Liver (tissue), 9 donors: ENCODE data around the gene PODXL2. TPM values are rescaled to one million over a fixed set of nuclear protein-coding genes. Genes with fewer than 3 reads are reported as not detected.

Experiments
- DNase-seq: peaks from one replicate; pipeline ENCODE4 v3.0.0-alpha.2; 2017; ENCODE audit warnings: low spot score
- H3K27ac ChIP-seq, 2 donors: one replicate each; pipeline ENCODE4 v1.7.0; 2013; ENCODE audit warnings: inconsistent platforms in 2 of 2, low read length in 2 of 2, control low read depth in 1 of 2, low read depth in 1 of 2, mild to moderate bottlenecking in 1 of 2
- H3K27me3 ChIP-seq, 4 donors: one replicate each; pipeline versions ENCODE4 v1.6.1 to v1.7.0; 2013; ENCODE audit warnings: low read length in 3 of 4, inconsistent platforms in 1 of 4, mild to moderate bottlenecking in 1 of 4, moderate library complexity in 1 of 4; ENCODE audit not compliant: control insufficient read depth in 4 of 4, insufficient read depth in 4 of 4
- H3K36me3 ChIP-seq, 4 donors: one replicate each; pipeline versions ENCODE4 v1.6.1 to v1.7.0; 2013; ENCODE audit warnings: low read length in 3 of 4, mild to moderate bottlenecking in 3 of 4, low read depth in 1 of 4, moderate library complexity in 1 of 4; ENCODE audit not compliant: control insufficient read depth in 4 of 4, insufficient read depth in 3 of 4
- H3K4me1 ChIP-seq, 4 donors: one replicate each; pipeline versions ENCODE4 v1.6.1 to v1.7.0; 2013; ENCODE audit warnings: low read length in 3 of 4, mild to moderate bottlenecking in 3 of 4, moderate library complexity in 1 of 4; ENCODE audit not compliant: control insufficient read depth in 4 of 4, insufficient read depth in 4 of 4
- H3K4me3 ChIP-seq, 3 donors: one replicate each; pipeline versions ENCODE4 v1.6.1 to v1.7.0; 2013; ENCODE audit warnings: low read length in 3 of 3, control low read depth in 1 of 3, low read depth in 1 of 3, mild to moderate bottlenecking in 1 of 3
- H3K9ac ChIP-seq, 2 donors: one replicate each; pipeline ENCODE4 v1.7.0; 2013; ENCODE audit warnings: low read length in 2 of 2, mild to moderate bottlenecking in 2 of 2, moderate library complexity in 2 of 2, control low read depth in 1 of 2, low read depth in 1 of 2
- H3K9me3 ChIP-seq, 4 donors: one replicate each; pipeline versions ENCODE4 v1.6.1 to v1.7.0; 2013; ENCODE audit warnings: low read length in 3 of 4; ENCODE audit not compliant: control insufficient read depth in 4 of 4
- EGR1 ChIP-seq, 2 donors: IDR thresholded peaks; 2 replicates each; pipeline ENCODE4 v1.6.1; 2016 to 2018; ENCODE audit warnings: antibody characterized with exemption in 2 of 2, low read depth in 2 of 2
- FOXA1 ChIP-seq: IDR thresholded peaks from 2 replicates; pipeline ENCODE4 v1.6.1; 2016; ENCODE audit warnings: antibody characterized with exemption
- FOXA2 ChIP-seq: IDR thresholded peaks from 2 replicates; pipeline ENCODE4 v1.6.1; 2016; ENCODE audit warnings: antibody characterized with exemption
- GABPA ChIP-seq, 2 donors: IDR thresholded peaks in 1 of 2; conservative IDR thresholded peaks in 1 of 2; 2 replicates each; pipeline ENCODE4 v1.6.1; 2016; ENCODE audit warnings: antibody characterized with exemption in 2 of 2, mild to moderate bottlenecking in 1 of 2, moderate library complexity in 1 of 2
- HNF4A ChIP-seq, 2 donors: conservative IDR thresholded peaks; 2 replicates each; pipeline ENCODE4 v1.6.1; 2016; ENCODE audit warnings: antibody characterized with exemption in 2 of 2, mild to moderate bottlenecking in 2 of 2
- HNF4G ChIP-seq: IDR thresholded peaks from 2 replicates; pipeline ENCODE4 v1.6.1; 2016; ENCODE audit warnings: antibody characterized with exemption
- NR2F2 ChIP-seq: IDR thresholded peaks from 2 replicates; pipeline ENCODE4 v1.6.1; 2016; ENCODE audit warnings: antibody characterized with exemption
- RAD21 ChIP-seq, 2 donors: IDR thresholded peaks; 2 replicates each; pipeline ENCODE4 v1.6.1; 2016; ENCODE audit warnings: antibody characterized with exemption in 2 of 2, mild to moderate bottlenecking in 2 of 2
- RXRA ChIP-seq, 2 donors: IDR thresholded peaks; 2 replicates each; pipeline ENCODE4 v1.6.1; 2017 to 2018; ENCODE audit warnings: antibody characterized with exemption in 2 of 2, mild to moderate bottlenecking in 1 of 2
- SP1 ChIP-seq: IDR thresholded peaks from 2 replicates; pipeline ENCODE4 v1.6.1; 2018; ENCODE audit warnings: antibody characterized with exemption, mild to moderate bottlenecking
- TAF1 ChIP-seq: conservative IDR thresholded peaks from 2 replicates; pipeline ENCODE4 v1.6.1; 2016; ENCODE audit warnings: antibody characterized with exemption, mild to moderate bottlenecking
- YY1 ChIP-seq: IDR thresholded peaks from 2 replicates; pipeline ENCODE4 v1.6.1; 2016; ENCODE audit warnings: antibody characterized with exemption, mild to moderate bottlenecking
- WGBS: extraction: QIAGEN DNeasy Blood & Tissue Kit; methylation state at CpG from one replicate; pipeline ENCODE4 v1.1.7; 2013; 5-methylcytosine and 5-hydroxymethylcytosine counted together
- polyA plus RNA-seq, 2 donors: library from polyadenylated mRNA; stranded (reverse) in 1 of 2; unstranded in 1 of 2; fragments of 200-250 nt in 1 of 2; fragments of >200 nt in 1 of 2; fragmentation: Nextera tagmentation in 1 of 2; extraction: Ambion mirVana in 1 of 2; gene quantifications; one replicate each; pipeline versions ENCODE4 v1.2.1 to v1.2.3, GENCODE V29; 2013 to 2015
- total RNA-seq, 2 donors: library from RNA; depleted of rRNA; stranded (reverse); fragments of >200 nt; gene quantifications; one replicate each; pipeline ENCODE4 v1.2.3, GENCODE V29; 2014
- TF ChIP-seq, protein P1 (sequence below): fragments of 150-350 bp; IDR thresholded peaks from 2 replicates; pipeline ENCODE4 v1.5.1; 2017; ENCODE audit warnings: improper control_type of control experiment, low read depth, low read length; ENCODE audit not compliant: missing input control
- TF ChIP-seq, protein P2 (sequence below): IDR thresholded peaks from 2 replicates; pipeline ENCODE4 v1.6.1; 2016; ENCODE audit warnings: antibody characterized with exemption
- TF ChIP-seq, protein P3 (sequence below): IDR thresholded peaks from 2 replicates; pipeline ENCODE4 v1.6.1; 2016; ENCODE audit warnings: antibody characterized with exemption
- TF ChIP-seq, protein P4 (sequence below): IDR thresholded peaks from 2 replicates; pipeline ENCODE4 v1.6.1; 2016; ENCODE audit warnings: antibody characterized with exemption, mild to moderate bottlenecking
- donor health status: healthy.
- donor health status: healthy.
- donor health status: healthy.
- donor health status: healthy.
- donor health status: healthy.

The PODXL2 gene
- total and polyA plus RNA-seq, 4 donors, result 0.47 to 1.4 (median 0.88) TPM

DNA sequence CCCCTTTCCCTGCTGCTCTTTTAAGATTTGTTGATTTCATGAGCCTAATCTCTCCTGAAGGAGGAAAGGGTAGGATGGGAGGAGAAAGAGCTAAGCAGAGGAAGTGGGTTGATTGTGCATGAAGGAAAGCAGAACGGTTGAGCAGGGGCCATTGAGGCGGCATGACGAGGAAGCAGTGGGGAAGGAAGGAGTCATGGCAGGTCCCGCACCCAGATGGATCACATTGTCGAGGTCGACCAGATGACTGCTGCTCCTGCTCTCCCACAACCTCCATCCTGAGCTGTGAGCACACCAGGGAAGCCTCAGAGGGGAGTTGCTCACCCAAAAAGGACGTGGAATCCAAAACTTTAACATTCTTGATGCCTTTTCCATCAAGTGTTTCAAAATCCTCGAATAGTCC is 86.5 kb downstream of the PODXL2 start:
- H3K36me3 ChIP-seq, result peaks cover 3 to 53% (median 17%) of the 10 kb centered on the region in 4 donors
- H3K27ac ChIP-seq, result no peak overlapping the region
- no peak overlapping the region for H3K4me3 ChIP-seq
- H3K9ac ChIP-seq, result no peak overlapping the region
- WGBS, result 65% methylated on average over 8 of the region's 8 CpGs
- H3K9me3 ChIP-seq, result no peaks in the 10 kb centered on the region
- no peaks in the 10 kb centered on the region for H3K27me3 ChIP-seq
- DNase-seq, result no peak
- no peak for TF ChIP-seq FOXA2
- no peak for TF ChIP-seq NR2F2
- no peak for TF ChIP-seq GABPA (IDR thresholded peaks at IDR 0.05 in 1 of 2, conservative IDR thresholded peaks at IDR 0.05 in 1 of 2)
- TF ChIP-seq HNF4G, result no peak
- TF ChIP-seq, protein P1, sequence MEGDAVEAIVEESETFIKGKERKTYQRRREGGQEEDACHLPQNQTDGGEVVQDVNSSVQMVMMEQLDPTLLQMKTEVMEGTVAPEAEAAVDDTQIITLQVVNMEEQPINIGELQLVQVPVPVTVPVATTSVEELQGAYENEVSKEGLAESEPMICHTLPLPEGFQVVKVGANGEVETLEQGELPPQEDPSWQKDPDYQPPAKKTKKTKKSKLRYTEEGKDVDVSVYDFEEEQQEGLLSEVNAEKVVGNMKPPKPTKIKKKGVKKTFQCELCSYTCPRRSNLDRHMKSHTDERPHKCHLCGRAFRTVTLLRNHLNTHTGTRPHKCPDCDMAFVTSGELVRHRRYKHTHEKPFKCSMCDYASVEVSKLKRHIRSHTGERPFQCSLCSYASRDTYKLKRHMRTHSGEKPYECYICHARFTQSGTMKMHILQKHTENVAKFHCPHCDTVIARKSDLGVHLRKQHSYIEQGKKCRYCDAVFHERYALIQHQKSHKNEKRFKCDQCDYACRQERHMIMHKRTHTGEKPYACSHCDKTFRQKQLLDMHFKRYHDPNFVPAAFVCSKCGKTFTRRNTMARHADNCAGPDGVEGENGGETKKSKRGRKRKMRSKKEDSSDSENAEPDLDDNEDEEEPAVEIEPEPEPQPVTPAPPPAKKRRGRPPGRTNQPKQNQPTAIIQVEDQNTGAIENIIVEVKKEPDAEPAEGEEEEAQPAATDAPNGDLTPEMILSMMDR, result no peak
- no peaks in the 10 kb centered on the region for H3K4me1 ChIP-seq

DNA sequence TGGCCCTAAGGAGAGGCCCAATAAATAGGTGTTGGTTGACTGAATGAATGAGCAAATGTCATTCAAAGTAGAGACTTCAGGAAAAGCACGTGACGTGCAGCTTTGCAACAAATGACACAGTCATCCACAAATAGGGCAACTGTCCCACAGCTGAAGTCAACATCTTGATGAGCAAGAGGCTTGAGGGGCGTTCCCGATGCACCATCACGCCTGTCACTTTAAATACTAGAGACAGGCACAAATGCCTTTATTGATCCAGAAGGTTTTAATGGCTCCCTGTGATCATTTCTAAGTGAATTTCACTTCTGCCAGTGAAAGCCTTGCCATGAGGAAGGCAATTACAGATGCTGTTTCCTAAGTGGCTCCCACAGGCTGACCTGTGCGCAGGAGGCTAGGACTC is 87.4 kb downstream of the PODXL2 start:
- Histone ChIP-seq H3K9ac (no peak overlapping the region), H3K4me1 (no peaks in the 10 kb centered on the region), H3K27ac (no peak overlapping the region), H3K36me3 (peaks cover 3 to 61% (median 17%) of the 10 kb centered on the region in 4 donors), H3K9me3 (no peaks in the 10 kb centered on the region), H3K4me3 (no peak overlapping the region), H3K27me3 (no peaks in the 10 kb centered on the region)
- no peak for DNase-seq
- 97% methylated on average over 6 of the region's 6 CpGs for WGBS
- TF ChIP-seq HNF4G (no peak), EGR1 (IDR thresholded peaks at IDR 0.05; ENCODE audit: low read depth in 2 of 2) (no peak), NR2F2 (no peak), SP1 (no peak), TAF1 (no peak), HNF4A (conservative IDR thresholded peaks at IDR 0.05) (no peak), GABPA (IDR thresholded peaks at IDR 0.05 in 1 of 2, conservative IDR thresholded peaks at IDR 0.05 in 1 of 2) (no peak), FOXA1 (no peak), YY1 (no peak), RXRA (IDR thresholded peaks at IDR 0.05) (no peak), FOXA2 (no peak), RAD21 (IDR thresholded peaks at IDR 0.05) (no peak)
- TF ChIP-seq, protein P2, sequence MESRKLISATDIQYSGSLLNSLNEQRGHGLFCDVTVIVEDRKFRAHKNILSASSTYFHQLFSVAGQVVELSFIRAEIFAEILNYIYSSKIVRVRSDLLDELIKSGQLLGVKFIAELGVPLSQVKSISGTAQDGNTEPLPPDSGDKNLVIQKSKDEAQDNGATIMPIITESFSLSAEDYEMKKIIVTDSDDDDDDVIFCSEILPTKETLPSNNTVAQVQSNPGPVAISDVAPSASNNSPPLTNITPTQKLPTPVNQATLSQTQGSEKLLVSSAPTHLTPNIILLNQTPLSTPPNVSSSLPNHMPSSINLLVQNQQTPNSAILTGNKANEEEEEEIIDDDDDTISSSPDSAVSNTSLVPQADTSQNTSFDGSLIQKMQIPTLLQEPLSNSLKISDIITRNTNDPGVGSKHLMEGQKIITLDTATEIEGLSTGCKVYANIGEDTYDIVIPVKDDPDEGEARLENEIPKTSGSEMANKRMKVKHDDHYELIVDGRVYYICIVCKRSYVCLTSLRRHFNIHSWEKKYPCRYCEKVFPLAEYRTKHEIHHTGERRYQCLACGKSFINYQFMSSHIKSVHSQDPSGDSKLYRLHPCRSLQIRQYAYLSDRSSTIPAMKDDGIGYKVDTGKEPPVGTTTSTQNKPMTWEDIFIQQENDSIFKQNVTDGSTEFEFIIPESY, result no peak
- TF ChIP-seq, protein P3, sequence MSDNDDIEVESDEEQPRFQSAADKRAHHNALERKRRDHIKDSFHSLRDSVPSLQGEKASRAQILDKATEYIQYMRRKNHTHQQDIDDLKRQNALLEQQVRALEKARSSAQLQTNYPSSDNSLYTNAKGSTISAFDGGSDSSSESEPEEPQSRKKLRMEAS, result no peak
- TF ChIP-seq, protein P4, sequence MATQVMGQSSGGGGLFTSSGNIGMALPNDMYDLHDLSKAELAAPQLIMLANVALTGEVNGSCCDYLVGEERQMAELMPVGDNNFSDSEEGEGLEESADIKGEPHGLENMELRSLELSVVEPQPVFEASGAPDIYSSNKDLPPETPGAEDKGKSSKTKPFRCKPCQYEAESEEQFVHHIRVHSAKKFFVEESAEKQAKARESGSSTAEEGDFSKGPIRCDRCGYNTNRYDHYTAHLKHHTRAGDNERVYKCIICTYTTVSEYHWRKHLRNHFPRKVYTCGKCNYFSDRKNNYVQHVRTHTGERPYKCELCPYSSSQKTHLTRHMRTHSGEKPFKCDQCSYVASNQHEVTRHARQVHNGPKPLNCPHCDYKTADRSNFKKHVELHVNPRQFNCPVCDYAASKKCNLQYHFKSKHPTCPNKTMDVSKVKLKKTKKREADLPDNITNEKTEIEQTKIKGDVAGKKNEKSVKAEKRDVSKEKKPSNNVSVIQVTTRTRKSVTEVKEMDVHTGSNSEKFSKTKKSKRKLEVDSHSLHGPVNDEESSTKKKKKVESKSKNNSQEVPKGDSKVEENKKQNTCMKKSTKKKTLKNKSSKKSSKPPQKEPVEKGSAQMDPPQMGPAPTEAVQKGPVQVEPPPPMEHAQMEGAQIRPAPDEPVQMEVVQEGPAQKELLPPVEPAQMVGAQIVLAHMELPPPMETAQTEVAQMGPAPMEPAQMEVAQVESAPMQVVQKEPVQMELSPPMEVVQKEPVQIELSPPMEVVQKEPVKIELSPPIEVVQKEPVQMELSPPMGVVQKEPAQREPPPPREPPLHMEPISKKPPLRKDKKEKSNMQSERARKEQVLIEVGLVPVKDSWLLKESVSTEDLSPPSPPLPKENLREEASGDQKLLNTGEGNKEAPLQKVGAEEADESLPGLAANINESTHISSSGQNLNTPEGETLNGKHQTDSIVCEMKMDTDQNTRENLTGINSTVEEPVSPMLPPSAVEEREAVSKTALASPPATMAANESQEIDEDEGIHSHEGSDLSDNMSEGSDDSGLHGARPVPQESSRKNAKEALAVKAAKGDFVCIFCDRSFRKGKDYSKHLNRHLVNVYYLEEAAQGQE, result no peak
